Myometrial cell (primary cell): ENCODE data around the gene CEPT1. TPM values are rescaled to one million over a fixed set of nuclear protein-coding genes. Genes with fewer than 3 reads are reported as not detected.

Experiments
- total RNA-seq: library from RNA; depleted of rRNA; stranded (reverse); fragments of >200 nt; gene quantifications from 2 replicates; pipeline ENCODE4 v1.2.3, GENCODE V29; 2015

Gene CEPT1
- 23.6 and 27.1 TPM in 2 replicates for total RNA-seq

DNA sequence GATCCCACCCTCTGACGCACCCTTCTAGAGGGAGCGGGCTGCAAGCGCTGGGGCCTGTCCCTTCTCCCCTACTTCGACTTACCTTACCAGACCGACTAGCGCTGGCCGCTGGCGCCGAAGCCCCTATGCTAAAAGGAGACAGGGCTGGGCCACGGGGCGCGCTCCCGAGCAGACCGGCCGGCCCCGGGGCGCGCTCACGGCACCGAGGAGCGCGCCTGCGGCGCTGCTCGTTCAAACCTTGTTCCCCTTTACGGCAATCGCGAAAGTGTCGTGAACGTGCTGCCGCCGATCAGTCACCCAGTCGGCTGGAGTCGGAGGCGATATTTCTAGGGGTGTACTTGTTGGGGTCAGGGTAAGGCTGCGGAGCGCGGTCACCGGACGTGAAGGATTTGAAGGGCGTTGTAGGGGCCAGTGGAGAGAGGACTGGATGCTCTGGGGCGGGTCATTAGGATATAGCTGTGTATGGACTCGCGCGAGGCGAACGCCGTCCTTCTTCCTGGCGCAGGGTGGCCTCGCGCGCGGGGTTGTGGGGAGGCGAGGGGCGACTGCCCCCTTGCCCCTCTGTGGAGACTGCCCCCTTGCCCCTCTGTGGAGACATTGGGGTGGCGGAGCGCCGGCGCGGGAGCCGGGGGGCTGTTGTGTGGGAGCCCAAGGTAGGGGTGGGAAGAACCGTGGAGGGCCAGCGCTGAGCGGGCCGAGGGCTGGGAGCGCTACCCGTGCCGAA is at the start of gene CEPT1, which contains the start of gene DRAM2:
Gene CEPT1, plus strand, starts transcription at position 268 of the 724 bp plus-strand sequence. CDS start 7,492 bp downstream, outside the sequence.
Gene DRAM2, minus strand, starts transcription at position 138 of the 724 bp plus-strand sequence. CDS start 8,539 bp downstream, outside the sequence.

DNA sequence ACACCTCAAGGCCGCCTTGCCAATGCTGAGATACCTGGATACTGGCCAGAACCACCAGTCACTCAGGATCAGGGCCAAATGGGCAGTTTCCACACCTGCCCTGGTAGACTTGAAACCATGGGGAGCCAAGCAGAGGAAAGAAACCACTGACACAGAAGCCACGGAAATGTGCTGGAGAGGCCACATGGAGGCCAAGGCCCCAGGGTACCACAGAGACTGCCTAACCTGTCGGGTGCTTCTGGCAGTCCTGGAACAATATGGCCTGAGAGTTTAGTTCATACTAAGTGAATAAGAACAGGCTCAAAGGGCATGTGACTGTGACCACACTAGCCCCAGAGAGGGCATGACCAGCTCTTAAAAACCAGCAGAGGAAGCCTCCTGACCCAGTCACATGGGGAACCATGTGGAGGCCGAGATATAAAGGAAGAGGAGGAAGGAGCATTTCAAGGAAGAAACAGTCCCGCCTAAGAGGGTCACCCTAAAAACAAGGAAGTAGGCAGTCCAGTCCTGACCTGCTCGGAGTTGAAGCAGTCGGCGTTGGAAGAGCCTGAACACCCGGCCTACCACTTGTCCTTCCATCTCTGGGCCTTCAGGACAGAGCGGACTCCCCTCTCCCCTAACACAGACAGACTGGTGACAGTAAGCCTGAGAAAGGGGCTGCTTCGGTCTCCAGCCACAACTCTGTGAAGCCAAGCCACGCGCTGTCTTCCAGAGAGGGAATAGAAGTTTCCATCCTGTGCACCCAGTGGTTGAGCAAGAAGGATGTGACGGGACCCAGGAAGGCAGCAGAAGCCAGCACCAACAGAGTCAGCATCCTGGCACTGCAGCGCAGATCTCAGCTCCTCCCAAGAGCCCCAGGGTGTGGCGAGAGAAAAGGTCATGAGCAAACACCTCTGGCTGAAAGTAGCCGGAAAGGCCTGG is 60.1 kb downstream of the CEPT1 start, which contains the start of gene DENND2D:
Gene DENND2D, minus strand, starts transcription at position 766 of the 921 bp plus-strand sequence. Its CDS starts 187 bp downstream, at position 579.

DNA sequence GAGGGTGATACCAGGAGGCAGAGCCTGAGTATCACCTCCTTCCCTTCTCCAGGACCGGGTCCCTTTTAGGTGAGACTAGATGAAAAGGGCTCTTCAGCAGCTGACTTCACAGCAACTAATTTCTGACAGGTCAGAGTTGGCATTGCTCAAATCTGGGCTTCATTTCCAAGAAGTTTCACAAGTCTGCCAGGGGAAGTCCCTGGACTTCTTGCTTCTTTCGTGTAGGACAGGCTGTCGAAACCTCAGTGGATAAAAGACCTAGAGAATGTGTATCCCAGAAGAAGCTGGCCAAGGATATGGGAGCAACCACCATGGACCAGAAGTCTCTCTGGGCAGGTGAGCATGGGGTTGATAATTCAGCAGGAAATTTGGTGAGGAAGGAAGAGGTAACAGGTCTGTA is 87.4 kb downstream of the CEPT1 start, which contains the start of gene CHI3L2:
Gene CHI3L2, plus strand, starts transcription at position 280 of the 400 bp plus-strand sequence. Its CDS starts 17 bp downstream, at position 297.

Other genes with a start within 250 kb of the CEPT1 start
- 14.4 and 20.0 TPM in 2 replicates for gene LRIF1, start 176.3 kb upstream of the CEPT1 start, total RNA-seq
- gene DRAM2, start 130 bp upstream of the CEPT1 start, total RNA-seq = 69.5 and 73.7 TPM in 2 replicates
- gene DENND2D, start 60.4 kb downstream of the CEPT1 start, total RNA-seq = 1.1 and 2.0 TPM in 2 replicates
- 0.53 TPM in 1 of 2 replicates, not detected in the other for gene CHI3L2, start 87.5 kb downstream of the CEPT1 start, total RNA-seq
- gene CHIA, start 150.6 kb downstream of the CEPT1 start, total RNA-seq = not detected in 2 replicates